ENCODE measurements around the gene SACS. TPM values are rescaled to one million over a fixed set of nuclear protein-coding genes. Genes with fewer than 3 reads are reported as not detected.

Gene SACS
- total and polyA plus RNA-seq, 2 donors (not counting 1 experiment from before 2014, with no cell fraction given), result 6.8 to 21.4 TPM

DNA sequence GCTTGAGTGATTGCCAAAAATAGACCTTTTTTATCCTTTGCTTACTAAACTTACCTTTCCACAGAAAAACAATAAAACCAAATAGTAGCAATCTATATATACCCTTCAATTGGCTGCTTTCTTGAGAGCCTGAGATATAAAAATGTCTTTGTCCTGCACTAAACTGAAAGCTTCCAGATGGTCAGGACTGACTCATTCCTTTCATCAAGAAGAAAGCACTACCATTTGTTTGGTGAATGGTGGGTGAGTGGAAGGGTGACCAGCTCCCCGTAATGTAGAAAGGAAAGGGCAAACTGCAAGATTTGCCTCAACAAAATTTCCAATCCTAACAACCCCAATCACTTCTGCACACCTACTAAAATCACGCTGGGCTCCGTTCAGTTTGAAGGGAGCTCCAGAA is 67.8 kb downstream of the SACS start:
- intact Hi-C loops (cut with micrococcal nuclease), result no loop called here
- Histone ChIP-seq H3K4me3 (ENCODE audit: control extremely low read depth in 1 of 5, extremely low read depth in 1 of 5, insufficient read depth in 1 of 5, low read depth in 2 of 5, low read length in 4 of 5) (no peak overlapping the region), H3K4me2 (replicated peaks; ENCODE audit: low read depth, low read length, poor library complexity, severe bottlenecking) (no peak overlapping the region), H4K20me1 (ENCODE audit: control insufficient read depth, insufficient read depth, low read length, poor library complexity, severe bottlenecking) (peaks cover 7% of the 10 kb centered on the region), H2AFZ (ENCODE audit: insufficient read depth, low read depth, low read length, poor library complexity, severe bottlenecking) (no peak overlapping the region), H3K4me1 (ENCODE audit: control insufficient read depth in 2 of 2, insufficient read depth in 2 of 2, low read length in 2 of 2) (no peaks in the 10 kb centered on the region), H3K9ac (ENCODE audit: low read length) (no peak overlapping the region), H3K9me3 (ENCODE audit: control extremely low read depth in 1 of 3, control insufficient read depth in 2 of 3, insufficient read depth in 1 of 3, low read length in 2 of 3) (no peaks in the 10 kb centered on the region), H3K79me2 (ENCODE audit: control insufficient read depth, insufficient read depth, low read length) (peaks cover 10% of the 10 kb centered on the region), H3K36me3 (replicated peaks in 1 of 2; ENCODE audit: control extremely low read depth in 1 of 2, control insufficient read depth in 1 of 2, extremely low read depth in 1 of 2, insufficient read depth in 2 of 2, low read length in 1 of 2) (peaks cover 0 to 57% of the 10 kb centered on the region in 2 experiments), H3K27me3 (replicated peaks in 1 of 4; ENCODE audit: control extremely low read depth in 1 of 4, control insufficient read depth in 3 of 4, insufficient read depth in 4 of 4, low read length in 3 of 4) (no peaks in the 10 kb centered on the region), H3K27ac (ENCODE audit: low read length in 2 of 2) (no peak overlapping the region)
- H3K4me1 Mint-ChIP-seq, result no peaks in the 10 kb centered on the region
- ChIA-PET CTCF (no interaction called here), POLR2A (no interaction called here)
- no peaks in the 10 kb centered on the region for H3K9me3 Mint-ChIP-seq (ENCODE audit: insufficient read depth)
- DNase-seq (no peak), ATAC-seq (ENCODE audit: low read depth) (no peak)
- H3K4me3 Mint-ChIP-seq, result no peak overlapping the region
- no peaks in the 10 kb centered on the region for H3K27me3 Mint-ChIP-seq
- no peak overlapping the region for H3K27ac Mint-ChIP-seq
- TF ChIP-seq CTCF (IDR thresholded peaks at IDR 0.05), result no peak
- no peak for TF ChIP-seq EZH2 (IDR thresholded peaks at IDR 0.05; ENCODE audit: borderline replicate concordance, insufficient read depth, low read depth, low read length, poor library complexity, severe bottlenecking)
- no CpG with 5 or more reads among the region's 3 CpGs for WGBS (ENCODE audit: insufficient coverage)

GRCh38 chr13:23359882-23360281 is 73.6 kb downstream of the SACS start:
- H3K36me3 ChIP-seq (replicated peaks in 1 of 2; ENCODE audit: control extremely low read depth in 1 of 2, control insufficient read depth in 1 of 2, extremely low read depth in 1 of 2, insufficient read depth in 2 of 2, low read length in 1 of 2), result peaks cover 0 to 53% of the 10 kb centered on the region in 2 experiments
- no peaks in the 10 kb centered on the region for H3K27me3 Mint-ChIP-seq
- CTCF ChIA-PET, result no interaction called here
- H3K9me3 Mint-ChIP-seq (ENCODE audit: insufficient read depth), result no peaks in the 10 kb centered on the region
- DNase-seq (no peak), ATAC-seq (ENCODE audit: low read depth) (no peak)
- intact Hi-C loops (cut with micrococcal nuclease), result no loop called here
- no peak overlapping the region for H3K4me2 ChIP-seq (replicated peaks; ENCODE audit: low read depth, low read length, poor library complexity, severe bottlenecking)
- no peak overlapping the region for H3K27ac Mint-ChIP-seq
- no peaks in the 10 kb centered on the region for H3K27me3 ChIP-seq (replicated peaks in 1 of 4; ENCODE audit: control extremely low read depth in 1 of 4, control insufficient read depth in 3 of 4, insufficient read depth in 4 of 4, low read length in 3 of 4)
- no peaks in the 10 kb centered on the region for H4K20me1 ChIP-seq (ENCODE audit: control insufficient read depth, insufficient read depth, low read length, poor library complexity, severe bottlenecking)
- no peak overlapping the region for H3K4me3 Mint-ChIP-seq
- no peak overlapping the region for H3K27ac ChIP-seq (ENCODE audit: low read length in 2 of 2)
- no peak overlapping the region for H2AFZ ChIP-seq (ENCODE audit: insufficient read depth, low read depth, low read length, poor library complexity, severe bottlenecking)
- WGBS (ENCODE audit: insufficient coverage), result no CpG with 5 or more reads among the region's 1 CpG
- no peaks in the 10 kb centered on the region for H3K4me1 ChIP-seq (ENCODE audit: control insufficient read depth in 2 of 2, insufficient read depth in 2 of 2, low read length in 2 of 2)
- no peaks in the 10 kb centered on the region for H3K79me2 ChIP-seq (ENCODE audit: control insufficient read depth, insufficient read depth, low read length)
- no peaks in the 10 kb centered on the region for H3K4me1 Mint-ChIP-seq
- H3K9ac ChIP-seq (ENCODE audit: low read length), result no peak overlapping the region
- no peaks in the 10 kb centered on the region for H3K9me3 ChIP-seq (ENCODE audit: control extremely low read depth in 1 of 3, control insufficient read depth in 2 of 3, insufficient read depth in 1 of 3, low read length in 2 of 3)
- POLR2A ChIA-PET, result no interaction called here
- no peak overlapping the region for H3K4me3 ChIP-seq (ENCODE audit: control extremely low read depth in 1 of 5, extremely low read depth in 1 of 5, insufficient read depth in 1 of 5, low read depth in 2 of 5, low read length in 4 of 5)
- no peak for TF ChIP-seq EZH2 (IDR thresholded peaks at IDR 0.05; ENCODE audit: borderline replicate concordance, insufficient read depth, low read depth, low read length, poor library complexity, severe bottlenecking)
- no peak for TF ChIP-seq CTCF (IDR thresholded peaks at IDR 0.05)
